ENCODE data around the gene CASS4. TPM values are rescaled to one million over a fixed set of nuclear protein-coding genes. Genes with fewer than 3 reads are reported as not detected.

The CASS4 gene
- total RNA-seq, 1 experiment from 2014 or later: 0.13 TPM

DNA sequence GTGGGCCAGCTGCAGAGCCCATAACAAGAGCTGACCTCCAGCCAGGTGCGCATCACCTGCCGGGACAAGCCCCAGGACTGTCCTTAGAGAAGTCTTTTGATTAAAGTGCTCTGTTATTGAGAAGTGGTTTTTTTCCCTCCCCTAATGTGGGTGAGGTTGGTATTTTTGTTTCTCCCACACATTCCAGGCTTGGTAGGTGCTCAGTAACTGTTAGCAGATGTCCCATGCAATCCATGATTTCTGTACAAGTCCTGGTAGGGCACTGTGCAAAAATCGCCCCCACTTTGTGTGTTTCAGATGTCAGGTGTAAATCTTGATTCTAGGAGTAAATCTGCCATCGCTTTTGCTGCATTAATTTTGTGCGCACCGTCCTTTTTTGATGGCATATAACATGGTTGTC, 48.6 kb upstream of the CASS4 start:
- Mint-ChIP-seq H3K36me3 (peaks cover 3% of the 10 kb centered on the region), H3K9me3 (no peaks in the 10 kb centered on the region), H3K4me1 (peaks cover 20% of the 10 kb centered on the region), H3K27me3 (ENCODE audit: low read depth) (peaks cover 18% of the 10 kb centered on the region), H3K27ac (no peak overlapping the region), H3K4me3 (no peak overlapping the region)
- TF ChIP-seq, protein P1, sequence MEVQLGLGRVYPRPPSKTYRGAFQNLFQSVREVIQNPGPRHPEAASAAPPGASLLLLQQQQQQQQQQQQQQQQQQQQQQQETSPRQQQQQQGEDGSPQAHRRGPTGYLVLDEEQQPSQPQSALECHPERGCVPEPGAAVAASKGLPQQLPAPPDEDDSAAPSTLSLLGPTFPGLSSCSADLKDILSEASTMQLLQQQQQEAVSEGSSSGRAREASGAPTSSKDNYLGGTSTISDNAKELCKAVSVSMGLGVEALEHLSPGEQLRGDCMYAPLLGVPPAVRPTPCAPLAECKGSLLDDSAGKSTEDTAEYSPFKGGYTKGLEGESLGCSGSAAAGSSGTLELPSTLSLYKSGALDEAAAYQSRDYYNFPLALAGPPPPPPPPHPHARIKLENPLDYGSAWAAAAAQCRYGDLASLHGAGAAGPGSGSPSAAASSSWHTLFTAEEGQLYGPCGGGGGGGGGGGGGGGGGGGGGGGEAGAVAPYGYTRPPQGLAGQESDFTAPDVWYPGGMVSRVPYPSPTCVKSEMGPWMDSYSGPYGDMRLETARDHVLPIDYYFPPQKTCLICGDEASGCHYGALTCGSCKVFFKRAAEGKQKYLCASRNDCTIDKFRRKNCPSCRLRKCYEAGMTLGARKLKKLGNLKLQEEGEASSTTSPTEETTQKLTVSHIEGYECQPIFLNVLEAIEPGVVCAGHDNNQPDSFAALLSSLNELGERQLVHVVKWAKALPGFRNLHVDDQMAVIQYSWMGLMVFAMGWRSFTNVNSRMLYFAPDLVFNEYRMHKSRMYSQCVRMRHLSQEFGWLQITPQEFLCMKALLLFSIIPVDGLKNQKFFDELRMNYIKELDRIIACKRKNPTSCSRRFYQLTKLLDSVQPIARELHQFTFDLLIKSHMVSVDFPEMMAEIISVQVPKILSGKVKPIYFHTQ (CRISPR knock-in tag; IDR thresholded peaks at IDR 0.05): no peak
- no peak for TF ChIP-seq RELA (CRISPR knock-in tag; IDR thresholded peaks at IDR 0.05; ENCODE audit: borderline replicate concordance)
- TF ChIP-seq ELF4 (CRISPR knock-in tag; IDR thresholded peaks at IDR 0.05; ENCODE audit: low read depth): no peak
- TF ChIP-seq FOXK1 (CRISPR knock-in tag; IDR thresholded peaks at IDR 0.05): no peak
- TF ChIP-seq, protein P2, sequence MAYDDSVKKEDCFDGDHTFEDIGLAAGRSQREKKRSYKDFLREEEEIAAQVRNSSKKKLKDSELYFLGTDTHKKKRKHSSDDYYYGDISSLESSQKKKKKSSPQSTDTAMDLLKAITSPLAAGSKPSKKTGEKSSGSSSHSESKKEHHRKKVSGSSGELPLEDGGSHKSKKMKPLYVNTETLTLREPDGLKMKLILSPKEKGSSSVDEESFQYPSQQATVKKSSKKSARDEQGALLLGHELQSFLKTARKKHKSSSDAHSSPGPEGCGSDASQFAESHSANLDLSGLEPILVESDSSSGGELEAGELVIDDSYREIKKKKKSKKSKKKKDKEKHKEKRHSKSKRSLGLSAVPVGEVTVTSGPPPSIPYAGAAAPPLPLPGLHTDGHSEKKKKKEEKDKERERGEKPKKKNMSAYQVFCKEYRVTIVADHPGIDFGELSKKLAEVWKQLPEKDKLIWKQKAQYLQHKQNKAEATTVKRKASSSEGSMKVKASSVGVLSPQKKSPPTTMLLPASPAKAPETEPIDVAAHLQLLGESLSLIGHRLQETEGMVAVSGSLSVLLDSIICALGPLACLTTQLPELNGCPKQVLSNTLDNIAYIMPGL (CRISPR knock-in tag; IDR thresholded peaks at IDR 0.05): no peak
- no peak for TF ChIP-seq ZNF219 (CRISPR knock-in tag; IDR thresholded peaks at IDR 0.05; ENCODE audit: borderline replicate concordance)
- TF ChIP-seq, protein P3, sequence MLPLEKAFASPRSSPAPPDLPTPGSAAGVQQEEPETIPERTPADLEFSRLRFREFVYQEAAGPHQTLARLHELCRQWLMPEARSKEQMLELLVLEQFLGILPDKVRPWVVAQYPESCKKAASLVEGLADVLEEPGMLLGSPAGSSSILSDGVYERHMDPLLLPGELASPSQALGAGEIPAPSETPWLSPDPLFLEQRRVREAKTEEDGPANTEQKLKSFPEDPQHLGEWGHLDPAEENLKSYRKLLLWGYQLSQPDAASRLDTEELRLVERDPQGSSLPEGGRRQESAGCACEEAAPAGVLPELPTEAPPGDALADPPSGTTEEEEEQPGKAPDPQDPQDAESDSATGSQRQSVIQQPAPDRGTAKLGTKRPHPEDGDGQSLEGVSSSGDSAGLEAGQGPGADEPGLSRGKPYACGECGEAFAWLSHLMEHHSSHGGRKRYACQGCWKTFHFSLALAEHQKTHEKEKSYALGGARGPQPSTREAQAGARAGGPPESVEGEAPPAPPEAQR (CRISPR knock-in tag; IDR thresholded peaks at IDR 0.05): no peak
- DNase-seq (ENCODE audit: low spot score) (no peak), ATAC-seq (no peak)
- ChIA-PET POLR2A (no interaction called here), CTCF (no interaction called here)

DNA sequence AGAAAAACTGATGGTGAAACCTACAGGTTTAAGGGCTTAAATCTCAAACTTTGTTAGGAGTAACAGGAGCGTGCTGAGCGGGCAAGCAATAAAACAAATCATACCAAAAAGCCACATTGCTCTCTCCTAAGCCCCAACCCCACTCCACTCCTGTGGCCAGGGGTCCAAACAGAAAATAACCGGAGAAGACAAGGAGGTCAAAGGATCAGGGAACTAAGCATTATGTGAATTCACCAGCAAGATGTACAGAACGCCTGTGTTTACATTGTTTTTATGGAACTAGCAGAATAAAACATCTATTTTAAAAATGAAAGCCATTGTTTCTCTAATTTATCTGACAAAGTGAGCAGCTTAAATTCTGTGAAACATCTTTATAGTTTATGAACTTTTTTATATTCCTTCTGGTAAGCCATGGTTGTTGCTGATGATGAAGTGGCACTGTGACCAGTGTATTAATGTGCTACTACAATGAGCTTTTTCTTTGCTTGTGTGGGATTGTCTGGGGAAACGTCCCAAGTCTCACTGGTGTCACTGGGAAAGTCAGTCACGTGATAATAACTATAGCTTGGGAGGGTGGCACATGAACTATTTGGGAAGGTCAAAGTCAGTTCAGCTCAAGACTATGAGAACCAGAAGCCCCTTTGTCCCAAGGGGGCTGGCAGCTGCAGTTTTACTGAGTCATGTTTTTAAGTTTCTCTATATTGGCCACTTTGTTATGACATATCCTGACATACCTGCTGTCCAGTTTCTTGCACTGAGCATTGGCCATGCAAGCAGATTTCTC, 43.5 kb upstream of the CASS4 start:
- Mint-ChIP-seq H3K36me3 (peaks cover 42% of the 10 kb centered on the region), H3K9me3 (no peaks in the 10 kb centered on the region), H3K4me1 (no peaks in the 10 kb centered on the region), H3K27ac (no peak overlapping the region), H3K27me3 (ENCODE audit: low read depth) (no peaks in the 10 kb centered on the region; the same call in 1 of the 2 replicates), H3K4me3 (no peak overlapping the region)
- TF ChIP-seq RORB (CRISPR knock-in tag; IDR thresholded peaks at IDR 0.05): no peak
- TF ChIP-seq FOXJ3 (CRISPR knock-in tag; IDR thresholded peaks at IDR 0.05; ENCODE audit: borderline replicate concordance): no peak
- TF ChIP-seq NR3C1 (CRISPR knock-in tag; conservative IDR thresholded peaks at IDR 0.05; ENCODE audit: low read depth): no peak
- TF ChIP-seq GABPB1 (CRISPR knock-in tag; IDR thresholded peaks at IDR 0.05): no peak
- TF ChIP-seq TEAD1 (CRISPR knock-in tag; IDR thresholded peaks at IDR 0.05): no peak
- TF ChIP-seq JAZF1 (CRISPR knock-in tag; IDR thresholded peaks at IDR 0.05): no peak
- TF ChIP-seq, protein P4, sequence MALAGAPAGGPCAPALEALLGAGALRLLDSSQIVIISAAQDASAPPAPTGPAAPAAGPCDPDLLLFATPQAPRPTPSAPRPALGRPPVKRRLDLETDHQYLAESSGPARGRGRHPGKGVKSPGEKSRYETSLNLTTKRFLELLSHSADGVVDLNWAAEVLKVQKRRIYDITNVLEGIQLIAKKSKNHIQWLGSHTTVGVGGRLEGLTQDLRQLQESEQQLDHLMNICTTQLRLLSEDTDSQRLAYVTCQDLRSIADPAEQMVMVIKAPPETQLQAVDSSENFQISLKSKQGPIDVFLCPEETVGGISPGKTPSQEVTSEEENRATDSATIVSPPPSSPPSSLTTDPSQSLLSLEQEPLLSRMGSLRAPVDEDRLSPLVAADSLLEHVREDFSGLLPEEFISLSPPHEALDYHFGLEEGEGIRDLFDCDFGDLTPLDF (CRISPR knock-in tag; IDR thresholded peaks at IDR 0.05): no peak
- TF ChIP-seq, protein P5, sequence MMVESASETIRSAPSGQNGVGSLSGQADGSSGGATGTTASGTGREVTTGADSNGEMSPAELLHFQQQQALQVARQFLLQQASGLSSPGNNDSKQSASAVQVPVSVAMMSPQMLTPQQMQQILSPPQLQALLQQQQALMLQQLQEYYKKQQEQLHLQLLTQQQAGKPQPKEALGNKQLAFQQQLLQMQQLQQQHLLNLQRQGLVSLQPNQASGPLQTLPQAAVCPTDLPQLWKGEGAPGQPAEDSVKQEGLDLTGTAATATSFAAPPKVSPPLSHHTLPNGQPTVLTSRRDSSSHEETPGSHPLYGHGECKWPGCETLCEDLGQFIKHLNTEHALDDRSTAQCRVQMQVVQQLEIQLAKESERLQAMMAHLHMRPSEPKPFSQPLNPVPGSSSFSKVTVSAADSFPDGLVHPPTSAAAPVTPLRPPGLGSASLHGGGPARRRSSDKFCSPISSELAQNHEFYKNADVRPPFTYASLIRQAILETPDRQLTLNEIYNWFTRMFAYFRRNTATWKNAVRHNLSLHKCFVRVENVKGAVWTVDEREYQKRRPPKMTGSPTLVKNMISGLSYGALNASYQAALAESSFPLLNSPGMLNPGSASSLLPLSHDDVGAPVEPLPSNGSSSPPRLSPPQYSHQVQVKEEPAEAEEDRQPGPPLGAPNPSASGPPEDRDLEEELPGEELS (CRISPR knock-in tag; IDR thresholded peaks at IDR 0.05): no peak
- TF ChIP-seq, protein P6, sequence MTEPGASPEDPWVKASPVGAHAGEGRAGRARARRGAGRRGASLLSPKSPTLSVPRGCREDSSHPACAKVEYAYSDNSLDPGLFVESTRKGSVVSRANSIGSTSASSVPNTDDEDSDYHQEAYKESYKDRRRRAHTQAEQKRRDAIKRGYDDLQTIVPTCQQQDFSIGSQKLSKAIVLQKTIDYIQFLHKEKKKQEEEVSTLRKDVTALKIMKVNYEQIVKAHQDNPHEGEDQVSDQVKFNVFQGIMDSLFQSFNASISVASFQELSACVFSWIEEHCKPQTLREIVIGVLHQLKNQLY (CRISPR knock-in tag; IDR thresholded peaks at IDR 0.05): no peak
- TF ChIP-seq, protein P7, sequence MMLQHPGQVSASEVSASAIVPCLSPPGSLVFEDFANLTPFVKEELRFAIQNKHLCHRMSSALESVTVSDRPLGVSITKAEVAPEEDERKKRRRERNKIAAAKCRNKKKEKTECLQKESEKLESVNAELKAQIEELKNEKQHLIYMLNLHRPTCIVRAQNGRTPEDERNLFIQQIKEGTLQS (CRISPR knock-in tag; conservative IDR thresholded peaks at IDR 0.05): no peak
- TF ChIP-seq SMAD4 (CRISPR knock-in tag; IDR thresholded peaks at IDR 0.05): no peak
- TF ChIP-seq ETV6 (CRISPR knock-in tag; IDR thresholded peaks at IDR 0.05): no peak
- ATAC-seq (no peak), DNase-seq (ENCODE audit: low spot score) (no peak)
- POLR2A ChIA-PET: no interaction called here
- CTCF ChIA-PET: no interaction called here
